SKM-1 treated with dmso at 0.1 percent for 144 hours (cell line): ENCODE results near the gene TEX44.
A peak's percentile ranks its signal among the peaks of the same experiment; 100 is the strongest.
"Not testable (repeated sequence)": the region's sequence is repeated elsewhere in the genome, so short reads cannot be mapped to it uniquely, and the experiment has no call there.

Experiments
- DNase-seq: peaks from one replicate; lab custom pipeline; 2025; ENCODE audit not compliant: unreplicated experiment; lab: John Stamatoyannopoulos, UW

The TEX44 gene

GRCh38 chr2:231592636-231593145, at the start of gene TEX44:
TEX44 (plus strand) TSS chr2:231592864; CDS start chr2:231592952, 88 bp downstream.
- DNase-seq = no peak

- DNase-seq = peak; percentile 96
Observed at GRCh38 chr2:231545105-231545902, 47.4 kb upstream of the TEX44 start.

GRCh38 chr2:231546014-231546715, 46.5 kb upstream of the TEX44 start:
- no peak for DNase-seq

DNA sequence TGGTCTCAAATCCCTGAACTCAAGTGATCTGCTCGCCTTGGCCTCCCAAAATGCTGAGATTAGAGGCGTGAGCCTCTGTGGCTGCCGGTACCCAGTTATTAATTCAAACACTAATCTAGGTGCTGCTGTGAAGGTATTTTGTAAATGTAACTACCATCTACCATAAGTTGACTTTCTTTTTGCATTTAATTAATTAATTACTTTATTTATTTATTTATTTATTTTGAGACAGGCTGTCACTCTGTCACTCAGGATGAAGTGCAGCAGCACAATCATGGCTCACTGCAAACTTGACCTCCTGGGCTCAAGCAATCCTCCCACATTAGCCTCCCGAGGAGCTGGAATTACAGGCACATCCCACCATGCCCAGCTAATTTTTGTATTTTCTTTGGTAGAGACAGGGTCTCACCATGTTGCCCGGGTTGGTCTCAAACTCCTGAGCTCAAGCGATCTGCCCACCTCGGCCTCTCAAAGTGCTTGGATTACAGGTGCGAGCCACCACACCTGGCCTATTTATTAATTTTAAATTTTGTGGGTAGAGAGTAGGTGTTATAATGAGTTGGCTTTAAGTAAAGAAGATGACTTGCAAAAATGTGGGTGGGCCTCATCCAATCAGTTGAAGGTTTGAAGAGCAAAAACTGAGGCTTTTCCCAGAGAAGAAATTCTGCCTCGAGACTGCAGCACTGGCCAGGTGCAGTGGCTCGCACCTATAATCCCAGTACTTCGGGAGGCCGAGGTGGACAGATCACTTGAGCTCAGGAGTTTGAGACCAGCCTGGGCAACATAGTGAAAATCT, 45.2 kb upstream of the TEX44 start:
- no peak for DNase-seq

DNA sequence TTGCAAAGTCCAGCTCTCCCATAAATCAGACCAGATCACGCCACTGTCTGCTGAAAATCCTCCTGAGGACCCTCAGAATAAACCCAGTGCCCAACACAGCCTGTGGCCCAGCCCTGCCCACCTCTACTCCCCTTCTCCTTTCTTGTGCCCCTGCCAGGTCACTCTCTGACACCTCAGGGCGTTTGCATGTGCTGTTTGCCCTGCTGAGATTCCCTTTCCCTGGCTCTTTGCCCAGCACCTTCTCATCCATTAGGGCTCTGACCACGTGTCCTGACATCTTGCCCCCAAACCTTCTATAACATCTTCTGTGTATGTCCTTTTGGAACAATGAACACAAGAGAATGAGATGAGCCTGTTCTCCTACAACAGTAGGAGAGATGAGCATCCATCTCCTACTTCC, 43.9 kb upstream of the TEX44 start:
- no peak for DNase-seq

DNA sequence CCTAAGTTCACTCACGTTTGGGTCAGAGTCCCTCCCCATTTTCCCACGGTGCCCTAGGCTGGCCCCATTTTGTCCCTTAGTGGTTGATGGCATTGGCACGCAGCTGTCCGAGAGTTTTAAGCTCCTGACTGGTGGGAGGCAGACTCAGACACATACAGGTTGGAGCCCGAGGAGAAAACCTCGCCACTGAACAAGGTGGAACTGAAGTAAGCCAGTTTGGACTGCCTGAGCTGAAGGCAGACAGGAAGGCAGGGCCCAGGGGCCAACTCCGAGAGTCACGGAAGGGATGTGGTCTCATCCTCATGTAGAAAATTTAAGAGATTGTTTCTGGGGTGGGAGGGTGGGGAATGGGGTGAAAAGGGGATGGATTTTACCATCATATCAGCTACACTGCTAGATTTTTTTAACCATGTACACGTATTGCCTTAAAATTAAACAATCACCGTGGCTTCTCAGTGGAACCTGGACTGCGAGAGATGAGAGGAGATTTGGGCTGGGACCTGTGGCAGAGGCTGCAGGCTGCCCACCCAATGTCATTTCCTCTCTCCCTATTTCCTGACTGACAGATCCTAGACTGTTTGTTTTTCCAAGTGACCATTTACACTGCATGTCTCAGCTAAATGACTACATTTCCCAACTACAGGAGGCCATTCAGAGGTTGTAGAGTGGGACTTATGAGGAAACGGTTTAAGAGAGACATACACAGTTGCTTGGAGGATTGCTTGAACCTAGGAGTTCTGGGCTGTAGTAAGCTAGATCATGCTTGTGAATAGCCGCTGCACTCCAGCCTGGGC, 43.0 kb upstream of the TEX44 start:
- no peak for DNase-seq

- DNase-seq = no peak
Observed at GRCh38 chr2:231552752-231553151, 39.9 kb upstream of the TEX44 start.

DNA sequence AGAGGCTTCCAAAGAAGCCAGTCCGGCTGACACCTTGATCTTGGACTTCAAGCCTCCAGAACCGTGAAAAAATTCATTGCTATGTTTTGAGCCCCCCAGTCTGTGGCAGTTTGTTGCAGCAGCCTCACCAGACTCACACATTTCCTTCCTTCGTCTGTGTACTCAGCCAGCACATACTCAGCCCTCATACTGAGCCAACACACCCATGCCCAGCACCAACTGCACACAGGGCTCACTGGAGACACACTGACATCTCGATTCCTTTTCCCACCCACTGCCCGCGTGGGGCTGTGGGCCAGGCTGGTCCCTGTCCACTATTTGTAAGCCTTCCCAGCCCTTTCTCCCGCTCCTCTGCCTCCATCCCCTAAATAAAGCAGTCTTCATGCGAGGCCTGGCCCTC, 38.3 kb upstream of the TEX44 start:
- DNase-seq = no peak

- no peak for DNase-seq
Observed at GRCh38 chr2:231554748-231555545, 37.7 kb upstream of the TEX44 start.

DNA sequence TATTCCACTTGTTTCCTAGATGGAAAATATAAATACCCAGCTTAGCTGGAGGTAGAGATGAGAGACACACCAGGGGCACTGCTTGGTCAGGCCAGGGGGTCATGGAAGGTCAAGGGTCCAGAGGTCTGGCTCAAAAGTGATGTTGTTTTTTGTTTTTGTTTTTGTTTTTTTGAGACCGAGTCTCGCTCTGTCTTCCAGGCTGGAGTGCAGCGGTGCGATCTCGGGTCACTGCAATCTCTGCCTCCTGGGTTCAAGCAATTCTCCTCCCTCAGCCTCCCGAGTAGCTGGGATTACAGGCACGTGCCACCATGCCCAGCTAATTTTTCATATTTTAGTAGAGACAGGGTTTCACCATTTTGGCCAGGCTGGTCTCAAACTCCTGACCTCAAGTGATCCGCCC, 36.2 kb upstream of the TEX44 start:
- DNase-seq = not testable (repeated sequence)

- no peak for DNase-seq
Observed at GRCh38 chr2:231556981-231557380, 35.7 kb upstream of the TEX44 start.

DNA sequence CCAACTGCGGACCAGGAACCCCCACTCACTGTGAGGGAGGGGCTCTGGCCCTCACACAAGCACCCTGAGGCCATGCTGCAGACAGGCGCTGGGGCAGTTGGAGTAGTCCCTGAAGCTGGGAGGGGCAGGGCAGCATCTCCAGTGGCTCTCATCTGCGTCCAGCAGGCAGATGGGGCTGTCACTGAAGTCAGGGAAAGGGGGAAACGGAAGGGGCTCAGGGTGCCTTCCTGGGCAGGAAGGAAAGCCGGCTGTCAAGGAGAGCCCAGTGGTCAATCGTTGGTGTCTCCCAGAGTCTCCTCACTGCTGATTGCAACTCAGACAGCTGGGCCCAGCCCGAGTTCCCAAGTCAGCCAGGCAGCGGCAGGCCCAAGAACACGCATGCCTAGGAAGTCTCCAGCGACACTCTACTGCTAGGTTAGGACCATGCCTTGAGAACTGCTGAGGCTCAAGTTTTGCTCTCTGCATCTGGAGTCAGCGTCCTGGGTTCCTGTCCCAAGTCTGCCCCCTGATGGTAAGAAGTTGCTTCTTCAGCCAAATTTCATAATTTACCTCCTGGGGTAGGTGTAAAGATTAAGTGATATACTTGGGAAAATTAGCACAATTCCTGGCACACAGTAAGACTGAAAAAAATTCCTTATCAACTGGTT, 35.0 kb upstream of the TEX44 start:
- peak; percentile 78 for DNase-seq

DNA sequence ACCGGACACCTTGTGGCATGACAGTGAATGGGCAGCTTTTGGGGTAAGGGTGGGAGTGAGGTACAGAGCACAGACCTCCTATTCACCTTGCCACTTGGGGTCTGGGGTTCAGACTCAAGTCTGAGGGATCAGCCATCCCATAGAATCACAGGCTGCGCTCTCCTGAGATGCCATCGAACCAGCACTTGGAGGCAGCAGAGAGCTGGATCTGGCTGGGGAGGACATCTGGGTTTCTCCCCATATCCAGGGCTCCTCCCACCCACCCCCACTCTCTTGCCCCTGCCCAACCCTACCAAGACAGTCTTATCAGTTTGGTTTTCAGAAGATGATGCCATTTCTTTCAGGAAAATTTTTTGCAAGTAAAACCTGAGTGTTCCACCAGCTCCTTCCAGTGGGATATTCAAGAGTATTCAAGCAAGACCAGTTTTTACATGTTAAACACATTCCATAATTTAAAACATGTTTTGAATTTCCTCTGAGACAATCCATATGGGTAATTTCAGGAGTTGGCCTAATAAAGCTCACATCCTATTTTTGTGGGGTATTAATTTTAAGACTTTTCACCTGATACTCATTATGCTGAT, 29.2 kb upstream of the TEX44 start:
- DNase-seq = peak; percentile 57

DNA sequence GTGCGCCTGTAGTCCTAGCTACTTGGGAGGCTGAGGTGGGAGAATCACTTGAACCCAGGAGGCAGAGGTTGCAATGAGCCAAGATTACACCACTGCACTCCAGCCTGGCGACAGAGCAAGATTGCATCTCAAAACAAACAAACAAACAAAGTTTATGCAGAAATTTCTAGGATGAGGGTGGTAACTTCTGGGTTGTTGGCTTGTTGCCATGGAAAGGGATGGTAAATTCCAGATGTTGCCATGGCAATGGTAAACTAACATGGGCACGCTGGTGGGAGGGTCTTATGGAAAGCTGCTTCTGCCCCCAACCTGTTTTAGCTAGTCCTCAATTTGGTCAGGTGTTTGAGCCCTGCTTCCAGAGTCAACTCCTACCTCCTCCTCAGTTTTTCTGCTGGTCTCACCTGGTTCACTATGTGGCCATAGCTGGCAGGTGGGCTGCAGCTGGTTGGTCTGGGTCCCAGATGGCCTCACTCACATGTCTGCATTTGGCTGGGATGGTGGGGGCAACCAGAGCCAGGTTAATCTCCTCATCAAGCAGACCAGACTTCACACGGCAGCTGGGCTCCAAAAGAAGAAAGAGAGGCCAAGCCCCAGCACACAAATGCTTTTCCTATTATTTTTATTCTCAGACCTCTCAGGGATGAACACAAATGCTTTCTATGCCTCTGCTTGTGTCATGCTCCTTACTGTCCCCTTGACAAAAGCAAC, 26.6 kb upstream of the TEX44 start:
- no peak for DNase-seq

DNA sequence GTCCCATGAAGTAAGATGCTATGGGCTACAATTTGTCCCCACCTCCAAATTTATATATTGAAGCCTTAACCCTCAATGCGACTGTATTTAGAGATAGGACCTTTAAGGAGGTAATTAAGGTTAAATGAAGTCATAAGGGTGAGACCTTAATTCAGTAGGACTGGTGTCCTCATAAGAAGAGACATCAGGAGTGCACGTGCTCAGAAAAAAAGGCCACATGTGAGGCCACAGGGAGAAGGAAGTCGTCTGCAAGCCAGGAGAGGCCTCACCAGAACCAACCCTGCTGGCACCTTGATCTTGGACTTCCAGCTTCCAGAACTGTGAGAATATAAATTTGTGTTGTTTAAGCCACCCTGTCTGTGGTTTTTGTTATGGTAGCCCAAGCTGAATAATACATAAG, 25.5 kb upstream of the TEX44 start:
- no peak for DNase-seq

DNA sequence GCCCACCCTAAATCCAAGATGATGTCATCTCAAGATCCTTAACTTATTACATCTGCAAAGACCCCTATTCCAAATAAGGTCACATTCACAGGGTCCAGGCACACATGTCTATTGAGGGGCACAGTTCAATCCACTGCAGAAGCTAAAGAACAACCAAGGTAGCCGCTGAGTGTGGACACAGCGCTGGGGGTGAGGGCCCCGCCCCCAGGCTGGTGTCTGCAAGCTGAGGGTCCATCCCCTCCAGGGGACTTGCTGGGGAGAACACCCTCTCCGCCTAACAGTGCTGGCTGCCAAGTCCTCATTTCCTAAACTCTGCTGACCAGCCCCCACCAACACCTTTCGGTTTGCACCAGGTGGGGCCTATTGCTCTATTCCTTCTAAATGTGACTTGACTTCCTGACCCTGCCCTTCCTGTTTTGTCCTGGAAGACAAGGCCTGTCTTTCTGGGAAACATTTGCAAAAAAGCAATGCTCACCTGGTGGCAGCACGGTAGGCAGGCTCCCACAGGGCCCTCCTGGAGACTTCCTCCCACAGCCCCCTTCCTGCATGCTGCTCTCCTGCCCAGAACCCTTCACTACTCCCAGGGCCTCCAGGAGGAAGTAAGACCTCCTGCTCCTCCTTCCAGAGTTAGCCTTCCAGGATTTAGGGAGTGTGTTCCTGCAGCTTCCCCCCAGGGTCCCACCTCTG, 24.4 kb upstream of the TEX44 start:
- no peak for DNase-seq

GRCh38 chr2:231568785-231569435, 23.8 kb upstream of the TEX44 start:
- DNase-seq = no peak
